ENCODE data around the gene RPTOR. TPM values are rescaled to one million over a fixed set of nuclear protein-coding genes. Genes with fewer than 3 reads are reported as not detected.

RPTOR gene
- polyA plus RNA-seq, 1 donor (not counting 4 experiments of a cell fraction or from before 2014, with no cell fraction given): 4.0 TPM

- Histone ChIP-seq H2AFZ (ENCODE audit: control insufficient read depth, low read length) (no peak overlapping the region), H3K9me1 (ENCODE audit: control insufficient read depth, extremely low read depth, insufficient read depth, low read length) (no peaks in the 10 kb centered on the region), H3K9ac (ENCODE audit: control insufficient read depth, extremely low read depth, insufficient read depth, low read length) (no peak overlapping the region), H4K20me1 (ENCODE audit: control insufficient read depth, extremely low read depth, insufficient read depth, low read length) (no peaks in the 10 kb centered on the region), H3K36me3 (ENCODE audit: control insufficient read depth in 2 of 2, extremely low read depth in 1 of 2, insufficient read depth in 2 of 2, low read length in 2 of 2) (no peaks in the 10 kb centered on the region), H3K27ac (ENCODE audit: control insufficient read depth, insufficient read depth, low read length) (no peak overlapping the region), H3K4me2 (ENCODE audit: control insufficient read depth, extremely low read depth, insufficient read depth, low read depth, low read length) (no peak overlapping the region), H3K79me2 (ENCODE audit: control insufficient read depth, insufficient read depth, low read length) (no peaks in the 10 kb centered on the region), H3K4me3 (ENCODE audit: control insufficient read depth in 2 of 3, extremely low read depth in 1 of 3, insufficient read depth in 2 of 3, low read depth in 1 of 3, low read length in 3 of 3) (no peak overlapping the region), H3K4me1 (ENCODE audit: control insufficient read depth, extremely low read depth, insufficient read depth, low read length) (peaks cover 15% of the 10 kb centered on the region), H3K9me3 (ENCODE audit: control insufficient read depth, low read depth, low read length) (no peaks in the 10 kb centered on the region), H3K27me3 (ENCODE audit: control insufficient read depth, extremely low read depth, insufficient read depth, low read length) (no peaks in the 10 kb centered on the region)
- FAIRE-seq (no peak), DNase-seq (ENCODE audit: low read depth, low spot score) (no peak)
- TF ChIP-seq EZH2 (IDR thresholded peaks at IDR 0.05; ENCODE audit: low read length) (no peak), CTCF (optimal IDR thresholded peaks at IDR 0.05 in 1 of 3, IDR thresholded peaks at IDR 0.05 in 1 of 3, conservative IDR thresholded peaks at IDR 0.05 in 1 of 3; ENCODE audit: extremely low read depth in 1 of 3, insufficient read depth in 2 of 3, low read length in 3 of 3) (no peak)
- dilution Hi-C loops (cut with MboI; ENCODE audit: extremely low pct_ligation_motif_present, low sequenced_read_pairs): no loop called here
Observed at GRCh38 chr17:80528536-80528935, 16.1 kb upstream of the RPTOR start.

- Histone ChIP-seq H3K27ac (ENCODE audit: control insufficient read depth, insufficient read depth, low read length) (no peak overlapping the region), H3K4me2 (ENCODE audit: control insufficient read depth, extremely low read depth, insufficient read depth, low read depth, low read length) (no peak overlapping the region), H2AFZ (ENCODE audit: control insufficient read depth, low read length) (no peak overlapping the region), H3K9ac (ENCODE audit: control insufficient read depth, extremely low read depth, insufficient read depth, low read length) (no peak overlapping the region), H3K36me3 (ENCODE audit: control insufficient read depth in 2 of 2, extremely low read depth in 1 of 2, insufficient read depth in 2 of 2, low read length in 2 of 2) (no peaks in the 10 kb centered on the region), H4K20me1 (ENCODE audit: control insufficient read depth, extremely low read depth, insufficient read depth, low read length) (no peaks in the 10 kb centered on the region), H3K9me3 (ENCODE audit: control insufficient read depth, low read depth, low read length) (no peaks in the 10 kb centered on the region), H3K9me1 (ENCODE audit: control insufficient read depth, extremely low read depth, insufficient read depth, low read length) (no peaks in the 10 kb centered on the region), H3K79me2 (ENCODE audit: control insufficient read depth, insufficient read depth, low read length) (no peaks in the 10 kb centered on the region), H3K27me3 (ENCODE audit: control insufficient read depth, extremely low read depth, insufficient read depth, low read length) (no peaks in the 10 kb centered on the region), H3K4me1 (ENCODE audit: control insufficient read depth, extremely low read depth, insufficient read depth, low read length) (peaks cover 15% of the 10 kb centered on the region), H3K4me3 (ENCODE audit: control insufficient read depth in 2 of 3, extremely low read depth in 1 of 3, insufficient read depth in 2 of 3, low read depth in 1 of 3, low read length in 3 of 3) (no peak overlapping the region)
- TF ChIP-seq EZH2 (IDR thresholded peaks at IDR 0.05; ENCODE audit: low read length) (no peak), CTCF (optimal IDR thresholded peaks at IDR 0.05 in 1 of 3, IDR thresholded peaks at IDR 0.05 in 1 of 3, conservative IDR thresholded peaks at IDR 0.05 in 1 of 3; ENCODE audit: extremely low read depth in 1 of 3, insufficient read depth in 2 of 3, low read length in 3 of 3) (no peak)
- DNase-seq (ENCODE audit: low read depth, low spot score) (no peak), FAIRE-seq (no peak)
- dilution Hi-C loops (cut with MboI; ENCODE audit: extremely low pct_ligation_motif_present, low sequenced_read_pairs): no loop called here
Observed at GRCh38 chr17:80529104-80529903, 15.3 kb upstream of the RPTOR start.

Data from keratinocyte (primary cell).